GM18517 (cell line): ENCODE data around the gene RTKN.

Experiments
- ATAC-seq: cut with Tn5 transposase; IDR thresholded peaks from one replicate; pipeline ENCODE4 v1.9.1; 2021; ENCODE audit warnings: mild to moderate bottlenecking, moderate library complexity; ENCODE audit not compliant: unreplicated experiment

The RTKN gene

GRCh38 chr2:74390606-74391005 is 51.1 kb downstream of the RTKN start:
- no peak for ATAC-seq

- ATAC-seq: no peak
Measured at GRCh38 chr2:74387346-74387745, 54.4 kb downstream of the RTKN start.

GRCh38 chr2:74385396-74385795 is 56.3 kb downstream of the RTKN start:
- no peak for ATAC-seq

GRCh38 chr2:74384051-74384450 is 57.7 kb downstream of the RTKN start:
- no peak for ATAC-seq

GRCh38 chr2:74383254-74383653 is 58.5 kb downstream of the RTKN start:
- no peak for ATAC-seq

GRCh38 chr2:74381751-74382150 is 60.0 kb downstream of the RTKN start:
- no peak for ATAC-seq

- ATAC-seq: no peak
Measured at GRCh38 chr2:74379851-74380789, 61.6 kb downstream of the RTKN start, which contains the start of gene DCTN1. DCTN1 (minus strand) TSS chr2:74380311; CDS start chr2:74380037, 274 bp downstream.

GRCh38 chr2:74378007-74378406 is 63.7 kb downstream of the RTKN start:
- ATAC-seq: no peak

- no peak for ATAC-seq
Measured at GRCh38 chr2:74375838-74376237, 65.9 kb downstream of the RTKN start.
